ENCODE results near the gene TTPAL.

- TF ChIP-seq CTCF (IDR thresholded peaks at IDR 0.05), result no peak
- TF ChIP-seq POLR2A (IDR thresholded peaks at IDR 0.05), result no peak
Observed at GRCh38 chr20:44483112-44483511, 7.4 kb downstream of the TTPAL start.
